Measurements from ENCODE around the gene PLEKHG4. TPM values are rescaled to one million over a fixed set of nuclear protein-coding genes. Genes with fewer than 3 reads are reported as not detected.

The PLEKHG4 gene
- total RNA-seq, 1 experiment from 2014 or later, result 13.9 TPM

DNA sequence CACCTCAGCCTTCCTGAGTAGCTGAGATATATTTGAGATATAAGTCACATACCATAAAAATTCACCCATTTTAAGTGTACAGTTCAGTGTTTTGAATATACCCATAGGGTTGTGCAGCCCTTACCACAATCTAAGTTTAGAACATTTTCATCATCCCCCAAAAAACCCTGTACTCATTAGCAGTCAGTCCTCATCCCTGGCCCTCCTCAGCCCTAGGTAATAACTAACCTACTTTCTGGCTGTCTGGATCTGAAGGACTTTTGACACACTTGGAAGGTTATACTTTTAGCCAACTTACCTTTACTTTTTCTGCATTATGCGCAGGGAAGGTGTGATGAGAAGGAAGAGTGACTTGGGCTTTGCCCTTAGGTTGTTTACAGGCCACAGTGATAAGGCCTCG lies 4.0 kb upstream of the PLEKHG4 start:
- H3T11ph ChIP-seq (ENCODE audit: low read length), result no peak overlapping the region
- H3K79me2 ChIP-seq (ENCODE audit: insufficient read depth, low read length), result no peaks in the 10 kb centered on the region
- H3K27me3 ChIP-seq (ENCODE audit: insufficient read depth, low read length), result no peaks in the 10 kb centered on the region
- no peak overlapping the region for H3K14ac ChIP-seq (ENCODE audit: insufficient read depth, low read length)
- Mint-ChIP-seq H3K4me3 (peak overlapping the region in 1 of 2 experiments; percentile 14; a peak in 1 of 5 replicates), H3K9me3 (no peaks in the 10 kb centered on the region), H3K27ac (peak overlapping the region in 1 of 3 experiments; percentile 18; a peak in 1 of 7 replicates), H3K36me3 (ENCODE audit: insufficient read depth in 1 of 3, low read depth in 3 of 3) (peaks cover 0 to 7% (median 4%) of the 10 kb centered on the region in 3 experiments; a peak in 2 of 7 replicates), H3K4me1 (peaks cover 3% of the 10 kb centered on the region in 2 experiments; a peak in 3 of 4 replicates), H3K27me3 (ENCODE audit: low read depth) (peaks cover 6% of the 10 kb centered on the region)
- no peak overlapping the region for H4K8ac ChIP-seq (replicated peaks; ENCODE audit: insufficient read length, low read depth, low read length)
- H3K4ac ChIP-seq (ENCODE audit: low read depth, low read length), result no peak overlapping the region
- H3K9me3 ChIP-seq (ENCODE audit: control insufficient read depth, low read depth, low read length), result no peaks in the 10 kb centered on the region
- no CpG with 5 or more reads among the region's 2 CpGs for WGBS (ENCODE audit: extremely low coverage, insufficient read length, low lambda C conversion rate)
- H3K23me2 ChIP-seq (ENCODE audit: insufficient read length, low read depth, low read length, poor library complexity, severe bottlenecking), result peaks cover 6% of the 10 kb centered on the region
- no peaks in the 10 kb centered on the region for H3K79me1 ChIP-seq (ENCODE audit: insufficient read depth, low read depth, low read length, poor library complexity, severe bottlenecking)
- H2AFZ ChIP-seq (ENCODE audit: low read length), result no peak overlapping the region
- H2BK120ac ChIP-seq (ENCODE audit: low read depth, low read length, poor library complexity, severe bottlenecking), result no peak overlapping the region
- no peak overlapping the region for H3K27ac ChIP-seq (ENCODE audit: insufficient read length, low read depth, low read length)
- H2AK5ac ChIP-seq (ENCODE audit: insufficient read length, low read length), result no peak overlapping the region
- H3K56ac ChIP-seq (ENCODE audit: insufficient read length, low read depth, low read length), result no peak overlapping the region
- H2BK5ac ChIP-seq (ENCODE audit: insufficient read length, low read length), result no peak overlapping the region
- no peak overlapping the region for H4K91ac ChIP-seq (ENCODE audit: insufficient read length, low read depth, low read length)
- H2BK20ac ChIP-seq (ENCODE audit: low read depth, low read length, poor library complexity, severe bottlenecking), result no peak overlapping the region
- DNase-seq, result no peak
- no peak overlapping the region for H2BK12ac ChIP-seq (ENCODE audit: insufficient read length, low read depth, low read length)
- no peak overlapping the region for H3K18ac ChIP-seq (ENCODE audit: insufficient read length, low read depth, low read length)
- no peak overlapping the region for H2BK15ac ChIP-seq (ENCODE audit: low read depth, low read length)
- no peak overlapping the region for H4K5ac ChIP-seq (ENCODE audit: insufficient read length, low read depth, low read length)
- H3K4me1 ChIP-seq (ENCODE audit: insufficient read depth, low read length), result no peaks in the 10 kb centered on the region
- H3K9ac ChIP-seq (ENCODE audit: extremely low read depth, insufficient read length, low read length), result no peak overlapping the region
- no peak overlapping the region for H3K4me2 ChIP-seq (ENCODE audit: insufficient read depth, insufficient read length, low read length)
- H3K23ac ChIP-seq (ENCODE audit: insufficient read length, low read depth, low read length), result no peak overlapping the region
- TF ChIP-seq, protein P1, sequence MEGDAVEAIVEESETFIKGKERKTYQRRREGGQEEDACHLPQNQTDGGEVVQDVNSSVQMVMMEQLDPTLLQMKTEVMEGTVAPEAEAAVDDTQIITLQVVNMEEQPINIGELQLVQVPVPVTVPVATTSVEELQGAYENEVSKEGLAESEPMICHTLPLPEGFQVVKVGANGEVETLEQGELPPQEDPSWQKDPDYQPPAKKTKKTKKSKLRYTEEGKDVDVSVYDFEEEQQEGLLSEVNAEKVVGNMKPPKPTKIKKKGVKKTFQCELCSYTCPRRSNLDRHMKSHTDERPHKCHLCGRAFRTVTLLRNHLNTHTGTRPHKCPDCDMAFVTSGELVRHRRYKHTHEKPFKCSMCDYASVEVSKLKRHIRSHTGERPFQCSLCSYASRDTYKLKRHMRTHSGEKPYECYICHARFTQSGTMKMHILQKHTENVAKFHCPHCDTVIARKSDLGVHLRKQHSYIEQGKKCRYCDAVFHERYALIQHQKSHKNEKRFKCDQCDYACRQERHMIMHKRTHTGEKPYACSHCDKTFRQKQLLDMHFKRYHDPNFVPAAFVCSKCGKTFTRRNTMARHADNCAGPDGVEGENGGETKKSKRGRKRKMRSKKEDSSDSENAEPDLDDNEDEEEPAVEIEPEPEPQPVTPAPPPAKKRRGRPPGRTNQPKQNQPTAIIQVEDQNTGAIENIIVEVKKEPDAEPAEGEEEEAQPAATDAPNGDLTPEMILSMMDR (conservative IDR thresholded peaks at IDR 0.05), result no peak
- no peaks in the 10 kb centered on the region for H4K20me1 ChIP-seq (ENCODE audit: control insufficient read depth, insufficient read depth, insufficient read length)

All from H9 (cell line).